Lower leg skin (tissue), 4 donors: ENCODE measurements around the gene WBP2. TPM values are rescaled to one million over a fixed set of nuclear protein-coding genes. Genes with fewer than 3 reads are reported as not detected.
"Not testable (repeated sequence)": the region's sequence is repeated elsewhere in the genome, so short reads cannot be mapped to it uniquely, and the experiment has no call there.

ENCODE experiments used
- DNase-seq, 2 donors: peaks; one replicate each; pipeline ENCODE4 v3.0.0-alpha.2; 2019; ENCODE audit warnings: low spot score in 2 of 2
- H3K4me3 ChIP-seq: fragments of 200-600 bp; sonication (generic); 2 replicates; pipeline ENCODE4 v1.5.1; 2017; ENCODE audit warnings: mild to moderate bottlenecking, low read depth; ENCODE audit not compliant: poor library complexity, severe bottlenecking
- CTCF ChIP-seq, 3 donors: fragments of 450-650 bp; IDR thresholded peaks; one replicate each; pipeline ENCODE4 v1.5.1; 2016; ENCODE audit warnings: antibody characterized with exemption in 3 of 3, mild to moderate bottlenecking in 3 of 3, moderate library complexity in 2 of 3
- POLR2A ChIP-seq, 2 donors: fragments of 450-650 bp; IDR thresholded peaks; one replicate each; pipeline ENCODE4 v1.6.1; 2016 to 2017; ENCODE audit warnings: antibody characterized with exemption in 2 of 2, mild to moderate bottlenecking in 1 of 2, moderate library complexity in 1 of 2
- WGBS, 2 donors: methylation state at CpG; one replicate each; pipeline ENCODE4 v1.1.5; 2018; 5-methylcytosine and 5-hydroxymethylcytosine counted together
- intact Hi-C: fragments of 100-400 bp; cut with DNase I; formaldehyde crosslinking; loops from one replicate; pipeline ENCODE4 v1.15.0; 2023; ENCODE audit warnings: low total_unique reads
- total RNA-seq, 4 donors: library from RNA; depleted of rRNA; stranded (reverse); fragments of >200 nt; gene quantifications; one replicate each; pipeline ENCODE4 v1.1.0, GENCODE V29; 2016

Gene WBP2
- total RNA-seq, 4 donors from 2014 or later: 74.2 to 149 (median 93.8) TPM

GRCh38 chr17:75814900-75815373, 40.2 kb downstream of the WBP2 start:
- no peak for TF ChIP-seq POLR2A (IDR thresholded peaks at IDR 0.05)
- no peak for TF ChIP-seq CTCF (IDR thresholded peaks at IDR 0.05)
- no peak overlapping the region for H3K4me3 ChIP-seq
- 49 to 61% methylated on average over 10 to 13 of the region's 13 CpGs for whole genome bisulfite sequencing, 2 donors
- intact Hi-C loops: no loop called here
- DNase-seq: no peak

GRCh38 chr17:75814021-75814395, 41.1 kb downstream of the WBP2 start:
- 90 to 96% methylated on average over 6 of the region's 6 CpGs for WGBS, 2 donors
- no peak for DNase-seq
- TF ChIP-seq POLR2A (IDR thresholded peaks at IDR 0.05) (no peak), CTCF (IDR thresholded peaks at IDR 0.05) (no peak)
- H3K4me3 ChIP-seq: no peak overlapping the region
- intact Hi-C loops: no loop called here

- WGBS, 2 donors: 75 to 90% methylated on average over 19 to 24 of the region's 24 CpGs
- no peak overlapping the region for H3K4me3 ChIP-seq
- no peak for TF ChIP-seq CTCF (IDR thresholded peaks at IDR 0.05)
- intact Hi-C loops: no loop called here
- DNase-seq: no peak
These were observed 41.8 kb downstream of the WBP2 start for GRCh38 chr17:75813081-75814020.

DNA sequence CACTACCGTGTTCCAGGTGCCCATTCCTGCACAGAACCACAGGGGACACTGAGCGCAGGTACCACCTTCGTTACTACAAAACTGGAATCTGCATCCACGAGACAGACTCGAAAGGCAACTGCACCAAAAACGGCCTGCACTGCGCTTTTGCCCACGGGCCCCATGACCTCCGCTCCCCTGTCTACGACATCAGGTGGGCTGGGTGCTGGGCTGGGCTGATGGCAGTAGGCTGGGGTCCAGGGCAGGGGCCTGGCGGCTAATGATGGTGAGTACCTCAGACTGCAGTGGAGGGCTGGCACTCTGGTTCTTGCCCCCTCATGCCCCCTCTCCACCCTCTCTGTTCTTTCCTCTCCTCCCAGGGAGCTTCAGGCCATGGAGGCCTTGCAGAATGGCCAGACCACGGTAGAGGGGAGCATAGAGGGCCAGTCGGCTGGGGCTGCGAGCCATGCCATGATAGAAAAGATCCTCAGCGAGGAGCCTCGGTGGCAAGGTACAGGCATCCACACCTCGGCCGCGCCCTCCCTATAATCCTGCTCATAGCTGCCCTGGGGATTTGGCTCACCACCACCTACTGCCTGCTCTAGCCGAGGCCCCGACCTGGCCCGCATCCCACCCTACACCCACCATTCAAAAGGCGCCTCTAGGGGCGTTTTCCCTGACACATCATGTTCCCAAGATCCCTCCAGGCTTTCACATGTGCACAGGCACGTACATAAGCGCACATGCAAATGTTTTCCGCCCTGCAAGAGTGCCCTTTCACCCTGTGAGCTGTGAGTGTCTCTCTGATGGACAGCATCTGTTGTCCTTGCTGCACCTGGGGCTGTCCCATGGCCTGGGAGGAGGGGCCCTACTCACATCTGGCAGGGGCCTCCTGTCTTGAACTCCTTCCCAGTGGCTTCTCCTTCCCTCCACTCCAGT, 42.8 kb downstream of the WBP2 start:
- no peak for TF ChIP-seq POLR2A (IDR thresholded peaks at IDR 0.05)
- no peak for TF ChIP-seq CTCF (IDR thresholded peaks at IDR 0.05)
- H3K4me3 ChIP-seq: no peak overlapping the region
- 56 to 73% methylated on average over 27 of the region's 27 CpGs for WGBS, 2 donors
- intact Hi-C loops: no loop called here
- no peak for DNase-seq

DNA sequence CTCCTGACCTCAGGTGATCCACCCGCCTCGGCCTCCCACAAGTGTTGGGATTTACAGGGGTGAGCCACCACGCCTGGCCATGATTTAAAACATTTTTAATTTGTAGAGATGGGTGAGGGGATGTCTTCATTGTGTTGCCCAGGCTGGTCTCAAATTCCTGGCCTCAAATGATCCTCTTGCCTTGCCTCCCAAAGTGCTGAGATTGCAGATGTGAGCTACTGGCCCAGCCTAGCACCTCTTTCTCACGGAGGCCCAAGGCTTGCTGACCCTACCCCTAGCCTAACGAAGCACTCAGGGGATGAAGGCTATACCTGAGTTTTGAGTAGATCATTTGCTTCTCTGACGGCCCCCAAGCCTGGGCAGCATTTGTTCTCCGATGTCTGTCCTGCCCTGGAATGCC, 44.0 kb downstream of the WBP2 start:
- 92 to 94% methylated on average over 7 of the region's 7 CpGs for WGBS, 2 donors
- intact Hi-C loops: no loop called here
- H3K4me3 ChIP-seq: no peak overlapping the region
- no peak for DNase-seq
- TF ChIP-seq CTCF (IDR thresholded peaks at IDR 0.05) (no peak), POLR2A (IDR thresholded peaks at IDR 0.05) (no peak)

GRCh38 chr17:75810756-75811155, 44.4 kb downstream of the WBP2 start:
- 94 to 96% methylated on average over 11 of the region's 11 CpGs for WGBS, 2 donors
- DNase-seq, intact Hi-C loops, H3K4me3 ChIP-seq: not testable (repeated sequence)
